SK-N-SH treated with all-trans-retinoic acid at 6 μM for 48 hours (cell line): ENCODE results near the gene CSF3R.

Experiments
- ATAC-seq: fragments of 200-7000 bp; cut with Tn5 transposase; 3 replicates; pipeline ENCODE4 v1.9.1; 2020; ENCODE audit warnings: mild to moderate bottlenecking, moderate library complexity
- ARNTL ChIP-seq: fragments of 450-650 bp; formaldehyde crosslinking; IDR thresholded peaks from 2 replicates; pipeline ENCODE4 v1.5.0; 2020; ENCODE audit warnings: low read depth, mild to moderate bottlenecking, moderate library complexity, borderline replicate concordance
- BACH2 ChIP-seq: fragments of 250-450 bp; sonication (Bioruptor Pico); IDR thresholded peaks from 2 replicates; pipeline ENCODE4 v1.9.0; 2021; ENCODE audit warnings: mild to moderate bottlenecking, borderline replicate concordance
- CREB5 ChIP-seq: fragments of 250-450 bp; sonication (Bioruptor Pico); IDR thresholded peaks from 2 replicates; pipeline ENCODE4 v1.5.1; 2020; ENCODE audit warnings: low read depth, mild to moderate bottlenecking, moderate library complexity
- CSDC2 ChIP-seq: fragments of 250-450 bp; sonication (Bioruptor Pico); IDR thresholded peaks from 2 replicates; pipeline ENCODE4 v1.5.0; 2020; ENCODE audit warnings: mild to moderate bottlenecking, moderate library complexity
- CSRNP3 ChIP-seq: fragments of 250-450 bp; sonication (Bioruptor Pico); IDR thresholded peaks from 2 replicates; pipeline ENCODE4 v1.5.1; 2021; ENCODE audit warnings: mild to moderate bottlenecking, moderate library complexity
- ESRRG ChIP-seq: fragments of 250-450 bp; sonication (Bioruptor Pico); IDR thresholded peaks from 2 replicates; pipeline ENCODE4 v1.6.1; 2021; ENCODE audit warnings: mild to moderate bottlenecking
- GLIS3 ChIP-seq: fragments of 250-450 bp; sonication (Bioruptor Pico); IDR thresholded peaks from 2 replicates; pipeline ENCODE4 v1.5.0; 2020; ENCODE audit warnings: mild to moderate bottlenecking, moderate library complexity
- ISL1 ChIP-seq: fragments of 250-450 bp; sonication (Bioruptor Pico); IDR thresholded peaks from 2 replicates; pipeline ENCODE4 v2.1.2; 2022; ENCODE audit warnings: mild to moderate bottlenecking, moderate library complexity
- OSR1 ChIP-seq: fragments of 250-450 bp; sonication (Bioruptor Pico); IDR thresholded peaks from 2 replicates; pipeline ENCODE4 v1.8.0; 2022; ENCODE audit warnings: moderate library complexity, mild to moderate bottlenecking, inconsistent platforms
- PATZ1 ChIP-seq: fragments of 250-450 bp; sonication (Bioruptor Pico); IDR thresholded peaks from 2 replicates; pipeline ENCODE4 v1.8.0; 2020; ENCODE audit warnings: mild to moderate bottlenecking, moderate library complexity, borderline replicate concordance
- POU6F1 ChIP-seq: fragments of 250-450 bp; sonication (Bioruptor Pico); IDR thresholded peaks from 2 replicates; pipeline ENCODE4 v1.8.0; 2021; ENCODE audit warnings: low read depth, mild to moderate bottlenecking, moderate library complexity, borderline replicate concordance
- PPARA ChIP-seq: fragments of 250-450 bp; sonication (Bioruptor Pico); IDR thresholded peaks from 2 replicates; pipeline ENCODE4 v1.5.0; 2020; ENCODE audit warnings: mild to moderate bottlenecking, borderline replicate concordance
- SNAI2 ChIP-seq: fragments of 250-450 bp; sonication (Bioruptor Pico); IDR thresholded peaks from 2 replicates; pipeline ENCODE4 v1.5.0; 2020; ENCODE audit warnings: mild to moderate bottlenecking, moderate library complexity
- TCF4 ChIP-seq: fragments of 250-450 bp; sonication (Bioruptor Pico); IDR thresholded peaks from 2 replicates; pipeline ENCODE4 v1.8.0; 2021; ENCODE audit warnings: mild to moderate bottlenecking, moderate library complexity, borderline replicate concordance
- TOX ChIP-seq: fragments of 250-450 bp; sonication (Bioruptor Pico); IDR thresholded peaks from 2 replicates; pipeline ENCODE4 v1.8.0; 2021; ENCODE audit warnings: mild to moderate bottlenecking, moderate library complexity, borderline replicate concordance
- TSHZ2 ChIP-seq: fragments of 250-450 bp; sonication (Bioruptor Pico); IDR thresholded peaks from 2 replicates; pipeline ENCODE4 v1.5.0; 2020; ENCODE audit warnings: mild to moderate bottlenecking, moderate library complexity
- ZC3H10 ChIP-seq: fragments of 250-450 bp; sonication (Bioruptor Pico); IDR thresholded peaks from 2 replicates; pipeline ENCODE4 v1.5.1; 2021; ENCODE audit warnings: mild to moderate bottlenecking, moderate library complexity
- ZFP3 ChIP-seq: fragments of 250-450 bp; sonication (Bioruptor Pico); IDR thresholded peaks from 2 replicates; pipeline ENCODE4 v1.5.0; 2020; ENCODE audit warnings: mild to moderate bottlenecking, moderate library complexity
- ZFP30 ChIP-seq: fragments of 450-650 bp; formaldehyde crosslinking; IDR thresholded peaks from 2 replicates; pipeline ENCODE4 v1.5.0; 2022; ENCODE audit warnings: mild to moderate bottlenecking, moderate library complexity
- ZNF565 ChIP-seq: fragments of 450-650 bp; formaldehyde crosslinking; conservative IDR thresholded peaks from 2 replicates; pipeline ENCODE4 v1.5.0; 2020; ENCODE audit warnings: low read depth, mild to moderate bottlenecking, moderate library complexity
- ZNF70 ChIP-seq: fragments of 450-650 bp; formaldehyde crosslinking; IDR thresholded peaks from 2 replicates; pipeline ENCODE4 v1.5.0; 2020; ENCODE audit warnings: mild to moderate bottlenecking, moderate library complexity
- ZNF8 ChIP-seq: fragments of 450-650 bp; formaldehyde crosslinking; IDR thresholded peaks from 2 replicates; pipeline ENCODE4 v1.5.0; 2020; ENCODE audit warnings: mild to moderate bottlenecking, moderate library complexity

CSF3R gene

GRCh38 chr1:36482724-36483388, at the start of gene CSF3R:
Gene CSF3R (minus strand): TSS chr1:36482913. CDS start chr1:36479496, 3,417 bp downstream.
- no peak for TF ChIP-seq OSR1 (CRISPR knock-in tag)
- TF ChIP-seq ZNF565 (CRISPR knock-in tag) = no peak
- no peak for TF ChIP-seq POU6F1 (CRISPR knock-in tag)
- TF ChIP-seq ZC3H10 (CRISPR knock-in tag) = no peak
- no peak for TF ChIP-seq CSDC2
- TF ChIP-seq GLIS3 (CRISPR knock-in tag) = no peak
- TF ChIP-seq ARNTL (CRISPR knock-in tag) = no peak
- no peak for TF ChIP-seq TOX
- no peak for TF ChIP-seq ISL1 (CRISPR knock-in tag)
- no peak for TF ChIP-seq ZNF8 (CRISPR knock-in tag)
- TF ChIP-seq TCF4 (CRISPR knock-in tag) = no peak
- no peak for TF ChIP-seq CREB5 (CRISPR knock-in tag)
- no peak for TF ChIP-seq ZNF70 (CRISPR knock-in tag)
- no peak for TF ChIP-seq ZFP30
- TF ChIP-seq PPARA (CRISPR knock-in tag) = no peak
- no peak for TF ChIP-seq ZFP3 (CRISPR knock-in tag)
- no peak for TF ChIP-seq CSRNP3 (CRISPR knock-in tag)
- no peak for TF ChIP-seq PATZ1
- TF ChIP-seq TSHZ2 = no peak

DNA sequence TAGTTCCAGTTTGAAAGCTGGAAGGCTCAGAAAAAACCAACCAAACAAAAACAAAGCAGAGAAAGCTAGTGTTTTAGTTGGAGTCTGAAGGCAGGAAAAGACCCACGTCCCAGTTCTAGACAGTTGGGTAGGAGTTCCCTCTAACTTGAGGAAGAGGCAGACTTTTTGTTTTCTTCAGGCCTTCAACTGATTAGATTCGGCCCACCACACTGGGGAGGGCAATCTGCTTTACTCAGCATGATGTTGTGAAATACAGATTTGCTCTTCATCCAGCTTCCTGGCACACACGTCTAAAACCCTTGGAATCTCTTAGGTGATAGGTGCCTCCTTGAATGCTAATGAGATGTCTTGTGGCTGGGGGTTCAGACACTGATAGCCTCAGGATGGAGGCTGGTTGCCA, 49.1 kb upstream of the CSF3R start:
- no peak for ATAC-seq
- no peak for TF ChIP-seq ISL1 (CRISPR knock-in tag)
- no peak for TF ChIP-seq OSR1 (CRISPR knock-in tag)
- TF ChIP-seq ZNF8 (CRISPR knock-in tag) = no peak
- no peak for TF ChIP-seq ESRRG (CRISPR knock-in tag)
- TF ChIP-seq TCF4 (CRISPR knock-in tag) = no peak
- no peak for TF ChIP-seq CREB5 (CRISPR knock-in tag)
- no peak for TF ChIP-seq BACH2 (CRISPR knock-in tag)
- TF ChIP-seq TOX = no peak
- no peak for TF ChIP-seq GLIS3 (CRISPR knock-in tag)
- no peak for TF ChIP-seq ZNF565 (CRISPR knock-in tag)
- TF ChIP-seq SNAI2 (CRISPR knock-in tag) = no peak
- TF ChIP-seq ARNTL (CRISPR knock-in tag) = no peak
- no peak for TF ChIP-seq ZFP3 (CRISPR knock-in tag)
- no peak for TF ChIP-seq CSDC2
- TF ChIP-seq CSRNP3 (CRISPR knock-in tag) = no peak
- TF ChIP-seq ZC3H10 (CRISPR knock-in tag) = no peak
- TF ChIP-seq, all 23 proteins: peak for 0

More at GRCh38 chr1:36482724-36483388, at the start of gene CSF3R:
- no peak for ATAC-seq
